UCSD-AML1 (cell line): ENCODE results near the gene ETV2.
A peak's percentile ranks its signal among the peaks of the same experiment; 100 is the strongest.
"Not testable (repeated sequence)": the region's sequence is repeated elsewhere in the genome, so short reads cannot be mapped to it uniquely, and the experiment has no call there.

ENCODE experiments used
- DNase-seq: peaks from one replicate; lab custom pipeline; 2025; ENCODE audit not compliant: unreplicated experiment; lab: John Stamatoyannopoulos, UW

ETV2 gene

GRCh38 chr19:35628264-35628564 lies 13.3 kb upstream of the ETV2 start:
- DNase-seq, result no peak

GRCh38 chr19:35628565-35629331 lies 12.8 kb upstream of the ETV2 start, which contains the start of gene RBM42:
RBM42 (plus strand) TSS chr19:35629036; CDS start chr19:35629154, 118 bp downstream.
- DNase-seq, result peak; percentile 96

- DNase-seq, result no peak
These were observed 12.3 kb upstream of the ETV2 start for GRCh38 chr19:35629332-35629633.

- no peak for DNase-seq
These were observed 7.7 kb upstream of the ETV2 start for GRCh38 chr19:35633727-35634440.

GRCh38 chr19:35636651-35637050 lies 4.9 kb upstream of the ETV2 start:
- no peak for DNase-seq

- DNase-seq, result no peak
These were observed 4.4 kb upstream of the ETV2 start for GRCh38 chr19:35637165-35637564.

- DNase-seq, result no peak
These were observed 2.3 kb upstream of the ETV2 start for GRCh38 chr19:35639321-35639639.

GRCh38 chr19:35639863-35640262 lies 1.7 kb upstream of the ETV2 start:
- no peak for DNase-seq

GRCh38 chr19:35642312-35642711 lies 767 bp downstream of the ETV2 start:
- DNase-seq, result no peak

GRCh38 chr19:35642798-35643254 lies 1.3 kb downstream of the ETV2 start:
- no peak for DNase-seq

- peak; percentile 89 for DNase-seq
These were observed 2.0 kb downstream of the ETV2 start for GRCh38 chr19:35643255-35644205.

GRCh38 chr19:35644206-35644986 lies 2.9 kb downstream of the ETV2 start:
- DNase-seq, result peak; percentile 91

GRCh38 chr19:35644987-35645679 lies 3.6 kb downstream of the ETV2 start:
- DNase-seq, result peak; percentile 75

GRCh38 chr19:35645680-35646511 lies 4.4 kb downstream of the ETV2 start:
- DNase-seq, result no peak

- peak; percentile 90 for DNase-seq
These were observed 6.7 kb downstream of the ETV2 start, which contains the start of gene COX6B1 for GRCh38 chr19:35648017-35648961. COX6B1 (plus strand) TSS chr19:35648323; CDS start chr19:35651244, 2,921 bp downstream.

- DNase-seq, result no peak
These were observed 9.0 kb downstream of the ETV2 start for GRCh38 chr19:35650581-35650980.

- not testable (repeated sequence) for DNase-seq
These were observed 13.3 kb downstream of the ETV2 start for GRCh38 chr19:35654828-35655227.

GRCh38 chr19:35655600-35655999 lies 14.1 kb downstream of the ETV2 start:
- DNase-seq, result no peak
